ENCODE results near the gene FAM110A.
"Not testable (repeated sequence)": the region's sequence is repeated elsewhere in the genome, so short reads cannot be mapped to it uniquely, and the experiment has no call there.

Gene FAM110A

DNA sequence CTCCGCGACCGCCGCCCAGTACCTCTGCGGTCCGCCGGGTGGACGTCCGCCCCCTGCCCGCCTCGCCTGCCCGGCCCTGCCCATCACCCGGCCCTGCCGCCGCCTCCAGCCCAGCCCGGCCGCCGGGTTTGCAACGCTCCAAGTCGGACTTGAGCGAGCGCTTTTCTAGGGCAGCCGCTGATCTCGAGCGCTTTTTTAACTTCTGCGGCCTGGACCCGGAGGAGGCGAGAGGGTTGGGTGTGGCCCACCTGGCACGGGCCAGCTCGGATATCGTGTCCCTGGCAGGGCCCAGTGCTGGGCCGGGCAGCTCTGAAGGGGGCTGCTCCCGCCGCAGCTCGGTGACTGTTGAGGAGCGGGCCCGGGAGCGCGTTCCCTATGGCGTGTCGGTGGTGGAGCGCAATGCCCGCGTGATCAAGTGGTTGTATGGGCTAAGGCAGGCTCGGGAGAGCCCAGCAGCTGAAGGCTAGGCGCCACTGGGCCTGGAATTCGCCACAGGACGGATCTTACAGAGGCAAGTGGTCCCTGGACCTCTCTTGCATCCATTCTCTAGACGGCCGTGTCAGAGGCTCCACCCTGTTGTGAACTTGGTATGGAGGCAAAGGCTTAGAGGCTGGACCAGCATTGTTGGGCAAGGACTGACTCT lies 11.8 kb downstream of the FAM110A start:
- Mint-ChIP-seq H3K9me3 (no peaks in the 10 kb centered on the region), H3K4me3 (peak overlapping the region; percentile 82), H3K4me1 (ENCODE audit: low read depth) (peaks cover 60% of the 10 kb centered on the region), H3K36me3 (ENCODE audit: low read depth) (peaks cover 8% of the 10 kb centered on the region), H3K27ac (peak overlapping the region; percentile 92), H3K27me3 (no peaks in the 10 kb centered on the region)
- peak; percentile 58 for DNase-seq

DNA sequence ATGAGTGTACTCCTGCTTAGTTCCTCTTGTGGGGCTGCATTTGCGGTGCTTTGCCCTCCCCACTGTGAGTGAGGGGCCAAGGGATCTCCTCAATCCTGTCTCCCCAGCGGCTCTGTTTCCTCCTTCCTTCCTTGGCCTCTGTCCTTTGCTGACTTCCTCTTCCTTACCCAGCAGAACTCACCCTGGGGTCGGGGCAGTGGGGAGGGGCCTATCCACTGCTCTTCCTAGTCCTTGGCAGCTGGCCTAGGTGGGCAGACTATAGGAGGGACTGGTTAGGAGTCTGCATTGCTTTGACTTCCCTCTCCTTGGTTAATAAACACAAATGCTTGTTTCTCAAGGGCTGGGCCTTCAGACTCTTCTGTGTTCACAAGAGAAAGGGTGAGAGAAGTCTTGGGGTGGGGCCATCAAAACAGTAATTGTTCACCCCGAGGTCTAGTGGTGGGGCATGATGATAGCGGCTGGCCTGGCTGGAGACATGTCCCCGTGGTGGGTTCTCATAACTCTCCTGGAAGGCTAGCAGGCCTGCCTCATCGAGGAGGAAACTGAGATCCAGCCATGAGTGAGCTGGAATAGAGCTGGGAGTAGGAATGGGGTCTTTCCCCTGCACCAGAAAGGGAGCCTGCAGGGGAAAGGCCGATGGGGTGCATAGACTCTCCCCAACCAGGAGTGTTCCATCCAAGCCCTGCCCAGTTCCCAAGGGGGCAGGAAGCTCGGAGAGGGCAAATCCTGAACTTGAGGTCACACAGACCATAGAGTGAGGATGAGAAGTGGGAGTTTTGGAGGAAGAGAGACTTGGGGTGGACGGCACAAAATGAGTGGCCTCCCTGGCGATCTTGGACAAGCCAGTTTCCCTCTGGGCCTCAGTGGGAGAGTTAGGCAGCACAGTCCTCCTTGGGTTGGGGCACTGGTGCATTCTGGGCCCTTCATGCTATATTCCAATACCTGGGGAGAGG lies 12.7 kb downstream of the FAM110A start:
- Mint-ChIP-seq H3K27me3 (no peaks in the 10 kb centered on the region), H3K36me3 (ENCODE audit: low read depth) (peaks cover 8% of the 10 kb centered on the region), H3K4me3 (peak overlapping the region; percentile 82), H3K4me1 (ENCODE audit: low read depth) (peaks cover 61% of the 10 kb centered on the region), H3K9me3 (no peaks in the 10 kb centered on the region), H3K27ac (peak overlapping the region; percentile 92)
- no peak for DNase-seq

DNA sequence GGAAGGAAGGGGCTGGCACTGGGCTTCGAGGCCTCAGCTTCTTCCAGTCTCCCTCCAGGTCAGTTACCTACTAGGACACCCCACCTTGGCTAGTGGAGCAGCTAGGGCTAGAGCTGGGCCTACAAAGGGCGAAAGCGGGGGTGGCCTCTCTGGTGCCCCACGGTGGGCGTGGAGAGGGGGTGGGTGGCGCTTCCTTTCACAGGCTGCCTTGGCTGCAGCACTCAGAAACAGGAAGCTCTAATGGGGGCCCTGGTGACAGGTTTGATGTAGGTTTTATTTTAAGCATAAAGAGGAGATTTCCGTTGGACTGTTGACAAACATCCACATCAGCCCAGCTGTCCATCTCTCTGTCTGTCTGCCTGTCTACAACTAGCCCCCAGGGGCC lies 13.4 kb downstream of the FAM110A start:
- Mint-ChIP-seq H3K36me3 (ENCODE audit: low read depth) (peaks cover 8% of the 10 kb centered on the region), H3K4me1 (ENCODE audit: low read depth) (peaks cover 63% of the 10 kb centered on the region), H3K27me3 (no peaks in the 10 kb centered on the region), H3K27ac (peak overlapping the region; percentile 92), H3K4me3 (peak overlapping the region; percentile 82), H3K9me3 (no peaks in the 10 kb centered on the region)
- peak; percentile 67 for DNase-seq

DNA sequence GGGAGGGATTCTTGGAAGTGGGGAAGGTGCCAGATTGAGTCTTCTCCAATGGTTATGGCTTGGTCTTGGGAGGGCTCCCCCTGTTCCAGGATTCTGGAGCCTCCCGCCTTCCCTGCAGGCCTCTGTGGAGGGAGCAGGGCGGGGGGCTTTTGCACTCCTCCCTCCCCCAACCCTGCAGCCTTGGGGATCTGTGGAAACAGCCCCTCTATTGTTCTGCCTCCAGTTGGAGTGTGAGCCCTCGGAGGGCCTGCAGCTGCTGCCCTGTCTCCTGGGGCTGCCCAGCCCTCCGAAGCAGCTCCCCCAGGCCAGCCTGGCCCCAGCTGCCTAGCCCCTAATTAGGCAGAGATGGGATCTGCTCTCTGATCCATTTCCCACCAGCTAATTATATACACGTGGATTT lies 14.7 kb downstream of the FAM110A start:
- Mint-ChIP-seq H3K27ac (no peak overlapping the region), H3K4me3 (no peak overlapping the region)

DNA sequence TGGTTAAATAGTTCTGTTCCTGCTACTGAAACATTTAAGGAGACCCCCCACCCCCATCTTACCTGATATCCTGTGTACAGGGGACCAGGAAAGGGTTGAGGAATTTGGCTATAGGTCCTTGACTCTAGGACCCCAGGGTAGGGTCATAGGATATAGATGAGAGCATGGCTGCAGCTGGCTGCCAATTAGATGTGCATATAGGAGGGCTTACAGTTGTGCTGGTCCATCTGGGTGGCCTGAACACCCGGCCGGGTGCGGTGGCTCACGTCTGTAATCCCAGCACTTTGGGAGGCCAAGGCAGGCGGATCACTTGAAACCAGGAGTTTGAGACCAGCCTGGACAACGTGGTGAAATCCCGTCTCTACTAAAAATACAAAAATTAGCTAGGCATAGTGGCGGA lies 15.2 kb downstream of the FAM110A start:
- H3K9me3 Mint-ChIP-seq; H3K36me3 Mint-ChIP-seq (ENCODE audit: low read depth); H3K27ac Mint-ChIP-seq; DNase-seq; H3K27me3 Mint-ChIP-seq; H3K4me3 Mint-ChIP-seq: not testable (repeated sequence)
- peaks cover 63% of the 10 kb centered on the region for H3K4me1 Mint-ChIP-seq (ENCODE audit: low read depth)

More for the DNA sequence above, 14.7 kb downstream of the FAM110A start:
- H3K27me3 Mint-ChIP-seq = no peaks in the 10 kb centered on the region
- no peaks in the 10 kb centered on the region for H3K9me3 Mint-ChIP-seq
- peaks cover 62% of the 10 kb centered on the region for H3K4me1 Mint-ChIP-seq (ENCODE audit: low read depth)
- peaks cover 8% of the 10 kb centered on the region for H3K36me3 Mint-ChIP-seq (ENCODE audit: low read depth)
- no peak for DNase-seq

DNA sequence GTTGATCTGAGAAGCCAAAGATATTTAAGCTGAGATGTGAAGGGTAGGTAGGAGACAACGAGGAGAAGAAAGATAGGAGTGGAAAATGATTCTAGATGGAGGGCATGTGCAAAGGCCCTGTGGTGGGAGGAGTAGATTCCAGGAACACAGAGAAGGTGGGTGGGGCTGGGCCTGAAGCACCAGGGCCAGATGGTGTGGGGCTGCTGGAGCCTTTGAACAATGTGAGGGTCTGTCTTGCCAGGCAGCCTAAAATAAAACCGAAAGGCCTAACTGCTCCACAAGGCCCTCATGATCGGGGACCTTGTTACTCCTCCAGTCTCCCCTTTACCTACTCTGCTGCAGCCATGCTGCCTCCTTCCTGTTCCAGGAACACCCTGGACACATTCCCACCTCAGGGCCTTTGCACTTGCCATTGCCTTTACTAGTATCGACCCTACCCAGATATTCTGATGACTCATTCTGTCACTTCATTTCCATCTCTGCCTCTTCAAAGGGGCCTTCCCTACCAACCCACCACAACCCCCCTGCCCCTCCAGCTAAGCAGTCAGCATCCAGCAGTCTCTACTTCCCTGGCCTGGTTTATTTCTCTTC lies 20.0 kb downstream of the FAM110A start:
- no peaks in the 10 kb centered on the region for H3K36me3 Mint-ChIP-seq (ENCODE audit: low read depth)
- H3K9me3 Mint-ChIP-seq = no peaks in the 10 kb centered on the region
- peak overlapping the region; percentile 7 for H3K27ac Mint-ChIP-seq
- H3K4me3 Mint-ChIP-seq = no peak overlapping the region
- H3K4me1 Mint-ChIP-seq (ENCODE audit: low read depth) = peaks cover 60% of the 10 kb centered on the region
- no peaks in the 10 kb centered on the region for H3K27me3 Mint-ChIP-seq
- no peak for DNase-seq

DNA sequence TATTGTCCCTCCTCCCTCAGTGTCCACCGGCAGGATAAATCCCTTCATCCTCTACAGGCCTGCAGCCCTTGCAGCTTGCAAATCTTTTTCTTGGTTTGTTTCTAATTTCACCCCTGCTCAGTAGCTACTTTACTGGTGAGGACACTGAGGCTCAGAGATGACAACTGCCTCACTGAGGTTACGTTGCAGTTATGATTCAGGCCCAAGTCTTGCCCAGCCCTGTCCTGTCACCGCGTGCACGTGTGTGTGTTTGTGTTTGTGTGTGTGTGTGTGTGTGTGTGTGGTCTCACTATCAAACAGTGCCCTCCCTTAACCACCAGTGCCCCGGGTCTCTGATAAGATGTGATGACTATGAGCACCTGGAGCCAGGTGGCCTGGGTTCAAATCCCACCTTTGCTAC lies 21.1 kb downstream of the FAM110A start:
- Mint-ChIP-seq H3K4me3 (no peak overlapping the region), H3K27me3 (no peaks in the 10 kb centered on the region), H3K9me3 (no peaks in the 10 kb centered on the region), H3K4me1 (ENCODE audit: low read depth) (peaks cover 70% of the 10 kb centered on the region), H3K36me3 (ENCODE audit: low read depth) (no peaks in the 10 kb centered on the region), H3K27ac (peak overlapping the region; percentile 20)
- DNase-seq = no peak

DNA sequence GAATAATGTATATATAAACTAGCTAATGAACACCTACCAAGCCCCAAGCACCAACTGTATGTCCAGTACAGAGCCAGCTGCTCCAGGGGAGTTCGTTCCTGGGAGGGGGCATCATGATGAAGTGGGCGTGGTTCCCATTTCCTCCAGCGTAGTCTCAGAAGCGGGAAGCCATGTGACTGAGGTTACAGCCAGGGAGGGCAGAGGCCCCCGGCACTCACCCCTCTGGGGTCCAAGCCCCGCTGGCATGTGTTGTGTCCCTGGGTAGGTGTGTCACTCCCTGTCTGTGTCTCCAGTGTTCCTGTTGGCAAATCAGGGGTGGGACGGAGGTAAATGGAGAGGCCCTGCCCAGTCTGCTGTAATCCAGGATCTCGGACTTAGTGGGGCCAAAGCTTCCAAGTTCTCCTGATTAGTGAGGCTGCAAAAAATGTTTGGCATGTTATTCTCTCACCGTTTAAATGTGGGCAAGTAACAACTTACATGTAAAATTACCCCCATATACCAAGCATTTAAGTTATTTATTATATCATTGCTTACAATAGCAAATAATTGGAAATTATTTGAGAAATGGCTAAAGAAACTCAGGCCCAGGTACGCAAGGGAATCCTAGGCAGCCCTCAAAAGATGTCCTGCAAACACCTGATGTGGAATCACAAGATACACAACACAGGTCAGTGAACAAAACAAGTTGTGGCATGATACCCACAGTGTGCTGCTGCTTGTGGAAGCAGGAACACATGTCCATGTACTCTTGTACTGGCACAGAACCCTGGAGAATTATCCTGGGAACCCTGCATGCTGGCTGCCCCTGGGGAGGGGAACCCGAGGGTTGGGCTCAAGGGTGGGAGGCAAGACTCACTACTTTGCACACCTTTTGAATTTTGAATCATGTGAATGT lies 22.2 kb downstream of the FAM110A start:
- Mint-ChIP-seq H3K9me3 (no peaks in the 10 kb centered on the region), H3K36me3 (ENCODE audit: low read depth) (no peaks in the 10 kb centered on the region), H3K4me1 (ENCODE audit: low read depth) (peaks cover 69% of the 10 kb centered on the region), H3K27ac (no peak overlapping the region), H3K4me3 (peak overlapping the region; percentile 18), H3K27me3 (no peaks in the 10 kb centered on the region)
- no peak for DNase-seq

DNA sequence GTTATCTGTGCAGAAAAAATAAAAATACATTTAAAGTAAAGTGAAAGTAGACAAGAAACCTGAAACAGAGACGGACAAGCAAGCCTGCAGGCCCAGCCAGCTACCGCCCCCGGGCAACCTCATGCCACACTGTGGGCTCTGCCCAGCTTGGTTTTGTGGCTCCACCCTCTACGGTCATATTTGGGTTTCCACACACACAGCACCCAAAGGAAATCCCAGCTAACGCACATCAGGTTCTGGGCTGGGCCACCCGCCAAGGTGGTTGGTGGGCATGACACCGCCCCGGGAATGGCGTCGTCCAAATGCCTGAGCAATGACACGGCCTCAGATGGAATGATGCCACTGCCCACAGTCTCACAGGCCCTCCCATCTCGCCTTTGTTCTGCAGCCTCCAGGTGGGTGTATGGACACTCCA lies 22.9 kb downstream of the FAM110A start:
- Mint-ChIP-seq H3K9me3 (no peaks in the 10 kb centered on the region), H3K36me3 (ENCODE audit: low read depth) (no peaks in the 10 kb centered on the region), H3K27ac (peak overlapping the region; percentile 74), H3K4me3 (peak overlapping the region; percentile 18), H3K4me1 (ENCODE audit: low read depth) (peaks cover 64% of the 10 kb centered on the region), H3K27me3 (no peaks in the 10 kb centered on the region)
- peak; percentile 61 for DNase-seq

DNA sequence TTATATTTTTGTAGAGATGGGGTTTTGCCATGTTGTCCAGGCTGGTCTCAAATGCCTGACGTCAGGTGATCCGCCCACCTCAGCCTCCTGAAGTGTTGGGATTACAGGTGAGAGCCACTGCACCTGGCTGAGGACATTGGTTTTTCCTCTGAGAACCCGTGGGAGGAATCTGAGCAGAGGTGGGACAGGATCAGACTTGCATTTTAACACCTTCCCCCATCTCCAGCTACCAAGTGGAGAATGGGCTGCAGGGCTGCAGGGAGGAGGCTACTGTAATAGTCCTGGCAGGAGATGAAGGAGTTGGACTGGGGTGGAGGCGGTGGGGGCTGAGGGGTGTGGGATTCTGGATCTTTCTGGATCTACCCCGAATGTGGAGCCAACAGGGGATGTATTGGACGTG lies 24.5 kb downstream of the FAM110A start:
- Mint-ChIP-seq H3K27me3 (no peaks in the 10 kb centered on the region), H3K4me3 (no peak overlapping the region), H3K4me1 (ENCODE audit: low read depth) (peaks cover 58% of the 10 kb centered on the region), H3K9me3 (no peaks in the 10 kb centered on the region), H3K36me3 (ENCODE audit: low read depth) (no peaks in the 10 kb centered on the region), H3K27ac (no peak overlapping the region)
- DNase-seq = no peak

DNA sequence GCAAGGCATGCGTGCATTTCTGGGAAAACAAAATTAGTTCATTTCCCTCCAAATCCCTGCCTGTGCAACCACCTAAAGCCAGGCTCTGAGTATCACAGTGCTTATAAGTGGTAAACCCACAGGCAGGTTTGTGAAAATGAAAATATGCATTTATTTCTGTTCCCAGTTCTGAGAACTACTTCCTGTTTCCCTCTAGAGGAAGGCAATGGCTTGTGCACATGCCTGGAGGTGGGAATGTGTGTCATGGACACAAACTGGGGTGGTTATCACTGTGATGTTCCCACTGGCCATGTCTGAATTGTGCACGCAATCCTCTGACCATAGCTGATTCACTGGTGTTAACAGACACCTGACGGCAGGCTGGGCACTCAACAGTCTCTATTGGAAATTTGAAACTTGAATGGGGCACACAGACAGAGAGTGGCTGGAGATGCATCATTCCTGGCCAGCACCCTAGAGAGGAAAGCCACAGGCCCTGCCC lies 26.3 kb downstream of the FAM110A start:
- DNase-seq = no peak
- peak overlapping the region; percentile 63 for H3K27ac Mint-ChIP-seq
- peaks cover 44% of the 10 kb centered on the region for H3K4me1 Mint-ChIP-seq (ENCODE audit: low read depth)
- no peaks in the 10 kb centered on the region for H3K36me3 Mint-ChIP-seq (ENCODE audit: low read depth)
- no peaks in the 10 kb centered on the region for H3K9me3 Mint-ChIP-seq
- no peaks in the 10 kb centered on the region for H3K27me3 Mint-ChIP-seq
- no peak overlapping the region for H3K4me3 Mint-ChIP-seq

DNA sequence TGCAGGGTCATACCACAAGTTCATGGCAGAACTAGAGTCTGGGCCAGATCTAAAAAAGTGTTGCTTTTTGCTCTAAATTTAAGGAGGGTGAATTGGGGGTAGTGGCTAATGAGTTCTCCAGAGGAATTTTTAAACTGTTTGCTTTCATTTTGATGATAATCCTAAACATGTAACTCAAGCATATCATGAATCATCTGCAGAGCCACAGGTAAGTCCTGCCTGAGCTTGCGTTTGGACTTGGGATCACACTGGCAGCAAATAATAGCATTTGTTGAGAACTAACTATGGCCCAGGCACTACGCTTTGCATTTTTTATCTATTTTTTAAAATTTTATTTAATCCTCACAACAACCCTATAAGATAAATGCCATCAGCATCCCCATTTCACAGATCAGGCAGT lies 27.4 kb downstream of the FAM110A start:
- no peak for DNase-seq
- no peaks in the 10 kb centered on the region for H3K9me3 Mint-ChIP-seq
- H3K36me3 Mint-ChIP-seq (ENCODE audit: low read depth) = no peaks in the 10 kb centered on the region
- no peaks in the 10 kb centered on the region for H3K27me3 Mint-ChIP-seq
- peaks cover 33% of the 10 kb centered on the region for H3K4me1 Mint-ChIP-seq (ENCODE audit: low read depth)
- no peak overlapping the region for H3K27ac Mint-ChIP-seq
- no peak overlapping the region for H3K4me3 Mint-ChIP-seq

DNA sequence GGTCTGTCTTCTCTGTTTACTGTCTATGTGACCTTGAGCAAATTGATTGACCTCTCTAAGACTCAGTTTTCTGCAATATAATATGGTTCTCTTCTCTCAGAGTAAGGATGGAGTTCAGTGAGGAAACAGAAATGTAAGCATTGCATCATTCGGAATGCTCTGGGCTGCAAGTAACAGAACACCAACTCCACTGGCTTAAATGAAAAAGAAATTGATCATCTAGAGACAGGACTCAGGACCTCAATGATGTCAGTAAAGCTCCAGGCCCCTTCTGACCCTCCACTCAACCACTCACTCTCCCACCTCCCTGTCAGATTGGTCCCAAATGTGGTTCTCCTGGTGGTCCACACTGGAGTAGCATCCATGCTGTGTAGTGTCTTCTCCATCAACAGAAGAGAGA lies 31.9 kb downstream of the FAM110A start:
- no peaks in the 10 kb centered on the region for H3K27me3 Mint-ChIP-seq
- DNase-seq = no peak
- no peak overlapping the region for H3K4me3 Mint-ChIP-seq
- H3K27ac Mint-ChIP-seq = no peak overlapping the region
- no peaks in the 10 kb centered on the region for H3K36me3 Mint-ChIP-seq (ENCODE audit: low read depth)
- H3K9me3 Mint-ChIP-seq = no peaks in the 10 kb centered on the region
- no peaks in the 10 kb centered on the region for H3K4me1 Mint-ChIP-seq (ENCODE audit: low read depth)

DNA sequence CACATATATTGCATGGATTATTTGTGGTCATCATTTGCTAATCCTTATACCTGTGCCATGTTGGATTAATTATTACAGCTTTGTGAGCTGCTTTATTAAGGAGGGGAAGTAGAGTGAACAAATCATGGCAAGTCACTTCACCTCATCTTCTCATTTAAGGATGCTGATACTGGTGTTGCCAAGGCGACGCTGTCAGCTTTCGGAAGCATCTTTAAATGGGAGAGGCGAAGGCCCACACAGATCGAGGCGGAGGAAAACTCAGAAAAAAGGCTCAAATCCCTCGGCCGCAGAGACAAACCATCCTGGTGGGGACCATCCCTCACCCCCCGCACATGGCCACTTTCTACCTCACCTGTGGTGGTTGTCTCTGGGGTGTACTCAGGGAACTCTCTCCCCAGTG lies 34.8 kb downstream of the FAM110A start:
- no peaks in the 10 kb centered on the region for H3K9me3 Mint-ChIP-seq
- no peaks in the 10 kb centered on the region for H3K36me3 Mint-ChIP-seq (ENCODE audit: low read depth)
- no peaks in the 10 kb centered on the region for H3K27me3 Mint-ChIP-seq
- H3K27ac Mint-ChIP-seq = no peak overlapping the region
- DNase-seq = no peak
- no peaks in the 10 kb centered on the region for H3K4me1 Mint-ChIP-seq (ENCODE audit: low read depth)
- no peak overlapping the region for H3K4me3 Mint-ChIP-seq

Measured in activated T-cell treated with anti-CD3 and anti-CD28 coated beads, Interleukin-2, amount 50 U/mL, for 24 hours (primary cell).